C4-2B (cell line): ENCODE data around the gene FAF1.

Experiments used
- H3K27ac ChIP-seq: fragments of 450-650 bp; 2 replicates; pipeline ENCODE4 v1.5.1; 2017
- ZFX ChIP-seq: fragments of 450-650 bp; IDR thresholded peaks from 2 replicates; pipeline ENCODE4 v1.6.1; 2017
- TF ChIP-seq, protein P1 (sequence below): fragments of 450-650 bp; conservative IDR thresholded peaks from 2 replicates; pipeline ENCODE4 v1.5.1; 2017; ENCODE audit warnings: mild to moderate bottlenecking

Gene FAF1

DNA sequence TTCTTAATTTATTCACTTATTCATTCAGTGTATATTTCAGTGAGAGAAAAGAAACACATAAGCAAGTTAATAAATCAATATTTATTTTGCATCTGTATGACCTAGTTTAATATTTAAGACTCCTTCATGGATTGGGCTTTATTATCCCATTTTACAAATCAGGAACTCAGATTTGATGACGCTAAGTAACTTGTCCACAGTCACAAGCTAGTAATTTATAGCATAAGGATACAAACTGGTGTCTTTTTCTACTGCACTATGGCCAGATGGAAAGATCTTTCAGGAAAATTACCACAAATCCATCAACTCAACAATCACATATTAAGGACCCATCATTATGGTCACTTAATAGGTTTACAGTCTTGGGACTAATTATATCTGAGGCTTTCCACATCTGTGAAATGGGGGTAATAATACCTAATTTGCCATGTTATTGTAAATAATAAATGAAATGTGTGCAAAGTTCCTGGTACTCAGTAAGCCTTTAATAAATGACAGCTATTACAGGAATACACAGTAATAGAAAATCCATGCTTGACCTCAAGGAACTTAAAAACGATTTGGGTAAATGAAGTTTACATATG lies 23.2 kb upstream of the FAF1 start:
- TF ChIP-seq ZFX: no peak
- TF ChIP-seq, protein P1, sequence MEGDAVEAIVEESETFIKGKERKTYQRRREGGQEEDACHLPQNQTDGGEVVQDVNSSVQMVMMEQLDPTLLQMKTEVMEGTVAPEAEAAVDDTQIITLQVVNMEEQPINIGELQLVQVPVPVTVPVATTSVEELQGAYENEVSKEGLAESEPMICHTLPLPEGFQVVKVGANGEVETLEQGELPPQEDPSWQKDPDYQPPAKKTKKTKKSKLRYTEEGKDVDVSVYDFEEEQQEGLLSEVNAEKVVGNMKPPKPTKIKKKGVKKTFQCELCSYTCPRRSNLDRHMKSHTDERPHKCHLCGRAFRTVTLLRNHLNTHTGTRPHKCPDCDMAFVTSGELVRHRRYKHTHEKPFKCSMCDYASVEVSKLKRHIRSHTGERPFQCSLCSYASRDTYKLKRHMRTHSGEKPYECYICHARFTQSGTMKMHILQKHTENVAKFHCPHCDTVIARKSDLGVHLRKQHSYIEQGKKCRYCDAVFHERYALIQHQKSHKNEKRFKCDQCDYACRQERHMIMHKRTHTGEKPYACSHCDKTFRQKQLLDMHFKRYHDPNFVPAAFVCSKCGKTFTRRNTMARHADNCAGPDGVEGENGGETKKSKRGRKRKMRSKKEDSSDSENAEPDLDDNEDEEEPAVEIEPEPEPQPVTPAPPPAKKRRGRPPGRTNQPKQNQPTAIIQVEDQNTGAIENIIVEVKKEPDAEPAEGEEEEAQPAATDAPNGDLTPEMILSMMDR: no peak
- H3K27ac ChIP-seq: no peak overlapping the region

DNA sequence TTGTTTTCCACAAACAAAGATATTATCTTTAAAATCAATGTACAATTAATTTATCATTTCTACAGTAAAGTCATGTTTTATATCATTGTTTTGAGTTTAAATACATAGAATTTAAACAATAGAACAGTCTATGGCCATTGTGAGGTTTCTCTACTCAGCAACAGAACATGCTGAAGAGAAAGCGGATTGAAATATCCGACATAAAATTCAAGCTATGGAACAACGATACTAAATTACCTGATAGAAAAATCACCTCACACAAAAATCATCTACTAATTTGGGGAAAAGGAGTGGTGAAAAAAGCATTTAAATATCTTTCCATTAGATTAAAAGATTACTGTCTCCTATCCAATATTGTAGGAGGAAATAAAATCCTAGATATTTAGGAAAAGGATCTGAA lies 22.5 kb upstream of the FAF1 start:
- no peak overlapping the region for H3K27ac ChIP-seq
- TF ChIP-seq ZFX: no peak
- TF ChIP-seq, protein P1: no peak

DNA sequence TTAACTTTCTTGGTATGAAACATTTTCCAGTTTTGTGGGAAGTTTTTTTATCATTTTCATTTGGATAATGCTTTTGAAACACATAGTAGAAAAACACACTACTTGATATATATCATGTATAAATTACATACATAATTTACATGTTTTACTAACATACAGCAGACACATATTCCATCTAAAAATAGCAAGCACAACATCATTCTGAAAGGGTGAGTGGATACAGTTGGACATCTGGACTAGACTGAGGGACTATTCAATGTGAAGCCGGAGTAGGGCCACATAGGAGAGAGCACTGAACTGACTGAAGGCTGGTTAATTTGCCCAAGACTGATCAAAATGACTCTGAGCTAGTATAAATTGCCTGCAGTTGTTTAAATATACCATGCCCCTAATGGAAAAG lies 21.7 kb upstream of the FAF1 start:
- H3K27ac ChIP-seq: no peak overlapping the region
- TF ChIP-seq, protein P1: no peak
- no peak for TF ChIP-seq ZFX

DNA sequence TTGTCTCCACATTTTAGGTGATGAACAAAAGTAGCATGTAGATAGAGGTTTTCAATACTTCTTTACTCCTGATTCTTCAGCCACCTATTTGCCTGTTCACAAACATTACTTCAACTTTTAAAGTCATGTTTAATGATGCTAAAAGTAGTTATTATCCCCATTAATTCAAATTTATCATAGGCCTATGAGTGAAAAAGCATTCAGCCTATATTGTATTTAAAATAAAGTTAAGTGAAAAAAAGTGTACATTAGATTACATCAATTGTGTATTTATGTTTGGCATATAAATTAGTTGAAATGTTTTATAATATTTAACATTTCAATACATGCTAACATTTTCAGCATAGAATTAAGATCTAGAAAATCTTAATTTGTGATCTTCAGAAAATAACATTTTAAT lies 20.4 kb upstream of the FAF1 start:
- H3K27ac ChIP-seq: no peak overlapping the region
- TF ChIP-seq ZFX: no peak
- TF ChIP-seq, protein P1: no peak

DNA sequence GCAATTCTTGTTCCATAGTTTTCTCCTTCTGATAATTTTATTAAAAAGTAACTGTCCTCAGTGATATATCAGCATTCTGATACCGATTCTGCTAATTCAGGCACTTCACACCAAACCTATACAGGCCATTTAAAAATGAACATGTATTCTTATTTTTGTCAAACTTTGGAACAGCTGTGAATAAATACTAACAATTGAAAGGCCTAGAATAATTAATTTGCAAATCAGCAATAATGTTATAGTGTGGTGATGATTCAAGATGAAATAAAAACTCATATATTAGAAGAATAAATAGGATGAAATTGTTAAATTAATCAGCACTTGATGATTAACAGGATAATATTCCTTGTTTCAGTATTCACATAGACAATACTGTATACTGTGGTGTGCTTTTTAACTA lies 19.9 kb upstream of the FAF1 start:
- no peak for TF ChIP-seq ZFX
- TF ChIP-seq, protein P1: no peak
- no peak overlapping the region for H3K27ac ChIP-seq

DNA sequence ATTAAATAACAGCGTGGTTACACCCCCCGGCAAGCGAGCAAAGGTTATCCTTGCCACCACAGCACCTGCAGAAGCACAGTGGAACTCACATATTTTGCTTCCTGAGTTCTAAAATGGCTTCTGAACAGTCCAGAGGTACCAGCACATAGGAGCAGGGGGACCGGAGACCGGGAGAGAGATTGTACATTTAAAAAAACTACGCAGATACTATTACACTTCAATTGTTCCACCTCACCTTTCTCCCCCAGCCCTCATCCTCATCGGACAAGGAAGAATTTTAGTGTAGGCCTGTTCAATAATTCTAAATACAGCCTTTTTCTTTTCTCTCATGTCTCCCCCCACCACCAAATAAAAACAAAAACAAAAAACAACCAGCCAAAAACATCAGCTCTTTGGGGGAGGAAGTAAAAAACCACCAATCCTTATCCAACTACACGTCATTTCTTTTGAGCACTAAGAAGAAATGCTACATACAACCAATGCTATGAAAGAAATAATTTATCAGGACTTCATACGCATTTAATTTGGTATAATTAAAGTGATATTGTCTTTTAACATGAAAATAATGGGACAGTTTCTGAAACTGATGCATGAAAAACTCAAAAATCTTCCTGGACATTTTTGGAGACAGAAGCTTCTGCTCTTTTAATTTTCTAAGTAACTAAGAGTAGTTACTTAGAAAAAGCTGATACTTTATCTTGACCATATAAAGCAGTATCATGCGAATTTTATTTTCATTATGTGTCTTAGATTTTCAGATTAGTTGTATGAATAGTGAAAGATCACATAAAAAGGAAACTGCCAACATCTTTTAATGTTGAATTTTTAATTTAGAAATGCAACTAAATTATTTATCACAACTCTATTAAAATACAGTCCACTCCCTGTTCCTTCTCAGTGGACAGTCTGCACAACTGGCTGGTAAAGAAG lies 19.1 kb upstream of the FAF1 start:
- TF ChIP-seq, protein P1: no peak
- TF ChIP-seq ZFX: no peak

DNA sequence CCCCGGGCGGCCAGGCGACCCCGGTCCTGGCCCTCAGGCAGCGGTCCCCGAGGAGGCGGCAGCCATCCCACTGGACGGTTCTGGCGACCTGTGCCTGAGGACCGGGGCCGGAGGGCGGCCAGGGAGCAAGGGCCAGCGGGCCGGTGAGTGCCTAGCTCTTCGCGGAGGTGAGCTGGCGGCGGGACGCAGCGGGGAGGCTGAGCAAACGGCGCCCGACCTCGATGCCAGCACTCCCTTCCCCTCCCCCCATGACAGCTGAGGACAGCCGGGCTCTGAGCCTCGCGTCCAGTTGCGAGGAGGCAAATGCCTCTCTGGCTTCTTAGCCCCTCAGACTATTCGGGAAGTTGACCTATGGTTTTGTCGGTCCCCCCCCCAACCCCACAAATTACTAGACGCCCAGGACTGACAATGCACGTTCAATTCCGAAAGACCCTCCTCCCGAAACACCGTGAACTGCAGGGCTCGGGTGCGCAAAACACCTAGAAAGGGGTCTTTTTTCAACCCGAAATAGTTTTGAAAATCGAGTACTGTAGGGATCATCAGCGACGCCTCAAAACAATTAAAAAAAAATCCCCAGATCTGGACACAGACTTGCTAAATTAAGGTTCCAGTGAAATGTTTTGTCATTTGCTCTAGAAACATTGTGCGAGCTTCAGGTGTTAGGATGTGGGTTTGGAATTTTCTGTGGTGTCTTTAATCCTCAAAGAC lies 18.2 kb upstream of the FAF1 start:
- H3K27ac ChIP-seq: peak overlapping the region; percentile 66
- no peak for TF ChIP-seq ZFX
- TF ChIP-seq, protein P1: no peak

More for the DNA sequence above, 19.1 kb upstream of the FAF1 start:
- peak overlapping the region; percentile 66; the same call in 1 of the 2 replicates for H3K27ac ChIP-seq
